ENCODE results near the gene PRKAR2B. TPM values are rescaled to one million over a fixed set of nuclear protein-coding genes. Genes with fewer than 3 reads are reported as not detected.
"Not testable (repeated sequence)": the region's sequence is repeated elsewhere in the genome, so short reads cannot be mapped to it uniquely, and the experiment has no call there.

The PRKAR2B gene
- total and polyA plus RNA-seq, 12 donors = 30.4 to 212 (median 82.9) TPM

DNA sequence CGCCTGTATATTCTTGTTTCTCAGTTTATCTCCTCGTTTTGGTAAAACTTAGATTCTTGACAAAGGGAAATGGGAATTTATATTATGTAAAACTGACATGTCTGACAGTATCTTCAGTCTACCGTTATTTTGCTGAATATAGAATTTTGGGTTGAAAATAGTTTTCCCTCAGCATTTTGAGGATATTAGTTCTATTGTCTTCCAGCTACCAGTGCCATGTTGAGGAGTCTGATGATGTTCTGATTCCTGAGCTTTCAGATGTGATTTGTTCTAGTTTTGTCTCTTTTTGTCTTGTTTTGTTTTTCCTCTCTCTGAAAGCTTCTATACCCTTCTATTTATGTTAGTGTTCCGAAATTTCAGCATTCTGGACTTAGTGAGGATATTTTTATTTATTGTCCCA lies 8.0 kb upstream of the PRKAR2B start:
- no peak for DNase-seq
- no peaks in the 10 kb centered on the region for H3K36me3 ChIP-seq (replicated peaks in 1 of 2)
- no peaks in the 10 kb centered on the region for H3K9me3 ChIP-seq (replicated peaks in 1 of 3)
- intact Hi-C loops (cut with DNase I) = no loop called here
- TF ChIP-seq POLR2A (IDR thresholded peaks at IDR 0.05) (no peak), CTCF (IDR thresholded peaks at IDR 0.05) (no peak)
- no peak overlapping the region for H3K27ac ChIP-seq
- H3K4me3 ChIP-seq = no peak overlapping the region
- H3K27me3 ChIP-seq = no peaks in the 10 kb centered on the region
- no peaks in the 10 kb centered on the region for H3K4me1 ChIP-seq (replicated peaks in 1 of 2)
- WGBS, 4 donors = 81 to 95% (median 86%) methylated on average over 4 of the region's 4 CpGs

DNA sequence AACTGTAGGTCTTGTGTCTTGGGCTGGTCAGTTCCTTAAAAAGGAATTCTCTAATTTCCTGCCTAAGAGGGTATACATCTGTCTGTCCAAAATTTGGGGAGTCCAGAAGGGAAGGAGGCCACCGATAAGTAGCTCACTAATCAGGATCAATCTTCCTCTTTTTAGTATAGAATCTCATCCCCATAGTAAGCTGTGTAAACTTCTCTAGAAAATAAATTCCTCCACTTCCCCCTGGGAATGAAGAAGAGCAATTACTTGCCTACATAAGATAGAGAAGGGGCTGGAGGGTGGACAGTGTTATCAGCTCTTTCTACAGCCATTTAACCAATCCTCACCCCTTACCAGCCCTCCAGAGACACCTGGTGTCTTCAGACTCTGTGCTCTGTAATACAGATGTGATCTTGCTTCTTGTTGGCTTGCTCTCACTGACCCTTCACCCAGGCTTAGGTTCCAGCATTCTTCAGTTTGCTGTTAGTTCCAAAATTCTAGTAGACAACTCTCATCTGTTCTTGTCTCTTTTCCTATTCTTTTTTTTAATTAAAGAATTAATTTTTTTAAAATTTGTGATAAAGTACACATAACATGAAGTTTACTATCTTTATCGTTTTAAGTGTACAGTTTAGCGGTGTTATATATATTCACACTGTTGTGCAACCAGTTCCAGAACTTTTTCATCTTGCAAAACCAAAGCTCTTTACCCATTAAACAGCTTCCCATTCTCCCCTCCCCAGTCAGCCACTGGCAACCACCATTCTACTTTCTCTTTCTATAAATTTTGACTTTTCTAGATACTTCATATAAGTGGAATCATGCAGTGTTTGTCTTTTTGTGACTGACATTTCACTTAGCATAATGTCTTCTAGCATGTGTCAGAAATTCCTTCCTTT lies 6.5 kb upstream of the PRKAR2B start:
- Histone ChIP-seq H3K27ac (no peak overlapping the region), H3K27me3 (no peaks in the 10 kb centered on the region), H3K4me1 (replicated peaks in 1 of 2) (no peaks in the 10 kb centered on the region), H3K36me3 (replicated peaks in 1 of 2) (no peaks in the 10 kb centered on the region), H3K9me3 (replicated peaks in 1 of 3) (no peaks in the 10 kb centered on the region), H3K4me3 (no peak overlapping the region)
- intact Hi-C loops (cut with DNase I) = no loop called here
- TF ChIP-seq POLR2A (IDR thresholded peaks at IDR 0.05) (no peak), CTCF (IDR thresholded peaks at IDR 0.05) (no peak)
- 71 to 83% (median 77%) methylated on average over 3 of the region's 3 CpGs for WGBS, 4 donors
- DNase-seq = no peak

DNA sequence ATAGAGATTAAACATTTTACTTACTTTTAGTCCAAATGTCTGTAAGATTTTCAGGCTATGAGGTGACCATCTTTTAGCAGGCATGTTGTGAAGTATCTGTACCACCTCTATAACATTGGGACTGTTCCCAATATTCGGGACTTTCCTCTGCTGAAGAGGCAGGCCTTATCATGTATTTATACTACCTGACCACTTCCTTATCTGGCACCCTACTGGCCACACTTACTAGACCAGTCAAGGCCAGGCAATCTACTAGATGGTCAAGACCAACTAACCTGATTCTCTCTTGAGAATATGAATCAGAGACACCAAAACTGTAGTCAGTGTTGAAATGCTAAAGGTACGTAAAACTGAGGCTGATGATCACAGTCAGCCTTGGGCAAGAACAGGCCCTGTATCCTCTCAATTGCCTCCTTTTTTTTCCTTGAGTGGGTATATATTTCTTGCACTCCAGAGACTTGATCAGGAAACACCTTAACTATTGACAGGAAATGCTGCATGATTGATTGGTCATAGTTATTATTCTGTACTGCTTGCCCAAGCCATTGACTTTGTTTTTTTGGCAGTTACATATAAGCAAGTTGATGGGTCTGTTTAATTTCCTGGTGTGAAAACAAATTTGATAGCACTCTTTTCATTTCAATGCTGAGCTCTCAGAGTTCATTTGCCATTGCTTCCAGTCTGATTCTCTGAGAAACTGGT lies 5.2 kb upstream of the PRKAR2B start:
- Histone ChIP-seq H3K27me3 (no peaks in the 10 kb centered on the region), H3K9me3 (replicated peaks in 1 of 3) (no peaks in the 10 kb centered on the region), H3K4me1 (replicated peaks in 1 of 2) (peaks cover 0 to 7% of the 10 kb centered on the region in 2 donors), H3K4me3 (no peak overlapping the region), H3K36me3 (replicated peaks in 1 of 2) (no peaks in the 10 kb centered on the region), H3K27ac (no peak overlapping the region)
- no peak for DNase-seq
- 80 to 88% (median 84%) methylated on average over 2 of the region's 2 CpGs for WGBS, 4 donors
- TF ChIP-seq POLR2A (IDR thresholded peaks at IDR 0.05) = no peak
- TF ChIP-seq CTCF (IDR thresholded peaks at IDR 0.05) = no peak
- intact Hi-C loops (cut with DNase I) = no loop called here

GRCh38 chr7:107041097-107041496 lies 3.4 kb upstream of the PRKAR2B start:
- WGBS, 4 donors = 90 to 95% (median 91%) methylated on average over 2 of the region's 2 CpGs
- Histone ChIP-seq H3K27me3 (no peaks in the 10 kb centered on the region), H3K4me3 (no peak overlapping the region), H3K27ac (no peak overlapping the region), H3K9me3 (replicated peaks in 1 of 3) (no peaks in the 10 kb centered on the region), H3K36me3 (replicated peaks in 1 of 2) (no peaks in the 10 kb centered on the region), H3K4me1 (replicated peaks in 1 of 2) (peaks cover 0 to 13% of the 10 kb centered on the region in 2 donors)
- intact Hi-C loops (cut with DNase I) = loop anchor here in 1 of 2 donors (5.0 to 10.0 kb wide), 2 partner anchors 94 to 104 kb away; no protein-coding TSS in a partner anchor
- DNase-seq = no peak
- no peak for TF ChIP-seq CTCF (IDR thresholded peaks at IDR 0.05)
- no peak for TF ChIP-seq POLR2A (IDR thresholded peaks at IDR 0.05)

DNA sequence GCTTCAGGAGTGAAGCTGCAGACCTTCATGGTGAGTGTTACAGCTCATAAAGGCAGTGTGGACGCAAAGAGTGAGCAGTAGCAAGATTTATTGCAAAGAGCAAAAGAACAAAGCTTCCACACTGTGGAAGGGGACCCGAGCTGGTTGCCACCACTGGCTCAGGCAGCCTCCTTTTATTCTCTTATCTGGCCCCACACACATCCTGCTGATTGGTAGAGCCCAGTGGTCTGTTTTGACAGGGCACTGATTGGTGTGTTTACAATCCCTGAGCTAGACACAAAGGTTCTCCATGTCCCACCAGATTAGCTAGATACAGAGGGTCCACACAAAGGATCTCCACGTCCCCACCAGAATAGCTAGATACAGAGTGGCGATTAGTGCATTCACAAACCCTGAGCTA lies 2.7 kb upstream of the PRKAR2B start:
- intact Hi-C loops (cut with DNase I) = loop anchor here in 1 of 2 donors (5.0 to 10.0 kb wide), 2 partner anchors 94 to 103 kb away; no protein-coding TSS in a partner anchor
- H3K27me3 ChIP-seq; H3K9me3 ChIP-seq (replicated peaks in 1 of 3); DNase-seq; H3K36me3 ChIP-seq (replicated peaks in 1 of 2); H3K4me3 ChIP-seq; H3K27ac ChIP-seq: not testable (repeated sequence)
- WGBS, 4 donors = 69 to 90% (median 81%) methylated on average over 4 of the region's 4 CpGs
- H3K4me1 ChIP-seq (replicated peaks in 1 of 2) = peaks cover 0 to 14% of the 10 kb centered on the region in 2 donors

- not testable (repeated sequence) for H3K27me3 ChIP-seq; H3K36me3 ChIP-seq (replicated peaks in 1 of 2); DNase-seq; H3K9me3 ChIP-seq (replicated peaks in 1 of 3); H3K27ac ChIP-seq; H3K4me3 ChIP-seq
- WGBS, 4 donors = 92 to 98% (median 97%) methylated on average over 11 to 43 of the region's 43 CpGs
- intact Hi-C loops (cut with DNase I) = loop anchor here in 1 of 2 donors (5.0 to 10.0 kb wide), 2 partner anchors 95 to 102 kb away; no protein-coding TSS in a partner anchor
- peaks cover 1 to 20% of the 10 kb centered on the region in 2 donors for H3K4me1 ChIP-seq (replicated peaks in 1 of 2)
These were observed 2.1 kb upstream of the PRKAR2B start for GRCh38 chr7:107042326-107042910.
